ENCODE data around the gene COL1A1. TPM values are rescaled to one million over a fixed set of nuclear protein-coding genes. Genes with fewer than 3 reads are reported as not detected.

The COL1A1 gene
- total RNA-seq, 1 experiment from 2014 or later: 104 TPM

- no CpG with 5 or more reads among the region's 4 CpGs for WGBS (ENCODE audit: extremely low coverage, insufficient read length, low lambda C conversion rate)
- no peak overlapping the region for H3K4ac ChIP-seq (ENCODE audit: low read depth, low read length)
- H2BK120ac ChIP-seq (ENCODE audit: low read depth, low read length, poor library complexity, severe bottlenecking): no peak overlapping the region
- no peak overlapping the region for H4K8ac ChIP-seq (replicated peaks; ENCODE audit: insufficient read length, low read depth, low read length)
- H3K56ac ChIP-seq (ENCODE audit: insufficient read length, low read depth, low read length): no peak overlapping the region
- H3K27ac ChIP-seq (ENCODE audit: insufficient read length, low read depth, low read length): no peak overlapping the region
- H3K79me1 ChIP-seq (ENCODE audit: insufficient read depth, low read depth, low read length, poor library complexity, severe bottlenecking): no peaks in the 10 kb centered on the region
- H3K79me2 ChIP-seq (ENCODE audit: insufficient read depth, low read length): no peaks in the 10 kb centered on the region
- H3T11ph ChIP-seq (ENCODE audit: low read length): no peak overlapping the region
- Mint-ChIP-seq H3K27me3 (ENCODE audit: low read depth) (no peaks in the 10 kb centered on the region), H3K4me1 (peaks cover 22 to 29% of the 10 kb centered on the region in 2 experiments), H3K9me3 (no peaks in the 10 kb centered on the region), H3K36me3 (ENCODE audit: insufficient read depth in 1 of 3, low read depth in 3 of 3) (peaks cover 5 to 64% (median 61%) of the 10 kb centered on the region in 3 experiments; a peak in 6 of 7 replicates), H3K27ac (no peak overlapping the region; a peak in 1 of 7 replicates), H3K4me3 (no peak overlapping the region)
- no peaks in the 10 kb centered on the region for H3K9me3 ChIP-seq (ENCODE audit: control insufficient read depth, low read depth, low read length)
- no peak overlapping the region for H2BK20ac ChIP-seq (ENCODE audit: low read depth, low read length, poor library complexity, severe bottlenecking)
- H3K18ac ChIP-seq (ENCODE audit: insufficient read length, low read depth, low read length): no peak overlapping the region
- no peaks in the 10 kb centered on the region for H3K27me3 ChIP-seq (ENCODE audit: insufficient read depth, low read length)
- no peak overlapping the region for H3K14ac ChIP-seq (ENCODE audit: insufficient read depth, low read length)
- H3K4me2 ChIP-seq (ENCODE audit: insufficient read depth, insufficient read length, low read length): no peak overlapping the region
- H4K20me1 ChIP-seq (ENCODE audit: control insufficient read depth, insufficient read depth, insufficient read length): no peaks in the 10 kb centered on the region
- no peaks in the 10 kb centered on the region for H3K23me2 ChIP-seq (ENCODE audit: insufficient read length, low read depth, low read length, poor library complexity, severe bottlenecking)
- no peak overlapping the region for H4K91ac ChIP-seq (ENCODE audit: insufficient read length, low read depth, low read length)
- H2BK5ac ChIP-seq (ENCODE audit: insufficient read length, low read length): no peak overlapping the region
- H3K4me1 ChIP-seq (ENCODE audit: insufficient read depth, low read length): no peaks in the 10 kb centered on the region; the same call in 1 of the 2 replicates
- no peak for DNase-seq
- no peak overlapping the region for H3K9ac ChIP-seq (ENCODE audit: extremely low read depth, insufficient read length, low read length)
- no peak overlapping the region for H2AK5ac ChIP-seq (ENCODE audit: insufficient read length, low read length)
- no peak overlapping the region for H2AFZ ChIP-seq (ENCODE audit: low read length)
- no peak overlapping the region for H2BK12ac ChIP-seq (ENCODE audit: insufficient read length, low read depth, low read length)
- H3K23ac ChIP-seq (ENCODE audit: insufficient read length, low read depth, low read length): no peak overlapping the region
- H4K5ac ChIP-seq (ENCODE audit: insufficient read length, low read depth, low read length): no peak overlapping the region
- TF ChIP-seq, protein P1, sequence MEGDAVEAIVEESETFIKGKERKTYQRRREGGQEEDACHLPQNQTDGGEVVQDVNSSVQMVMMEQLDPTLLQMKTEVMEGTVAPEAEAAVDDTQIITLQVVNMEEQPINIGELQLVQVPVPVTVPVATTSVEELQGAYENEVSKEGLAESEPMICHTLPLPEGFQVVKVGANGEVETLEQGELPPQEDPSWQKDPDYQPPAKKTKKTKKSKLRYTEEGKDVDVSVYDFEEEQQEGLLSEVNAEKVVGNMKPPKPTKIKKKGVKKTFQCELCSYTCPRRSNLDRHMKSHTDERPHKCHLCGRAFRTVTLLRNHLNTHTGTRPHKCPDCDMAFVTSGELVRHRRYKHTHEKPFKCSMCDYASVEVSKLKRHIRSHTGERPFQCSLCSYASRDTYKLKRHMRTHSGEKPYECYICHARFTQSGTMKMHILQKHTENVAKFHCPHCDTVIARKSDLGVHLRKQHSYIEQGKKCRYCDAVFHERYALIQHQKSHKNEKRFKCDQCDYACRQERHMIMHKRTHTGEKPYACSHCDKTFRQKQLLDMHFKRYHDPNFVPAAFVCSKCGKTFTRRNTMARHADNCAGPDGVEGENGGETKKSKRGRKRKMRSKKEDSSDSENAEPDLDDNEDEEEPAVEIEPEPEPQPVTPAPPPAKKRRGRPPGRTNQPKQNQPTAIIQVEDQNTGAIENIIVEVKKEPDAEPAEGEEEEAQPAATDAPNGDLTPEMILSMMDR (conservative IDR thresholded peaks at IDR 0.05): no peak
- H2BK15ac ChIP-seq (ENCODE audit: low read depth, low read length): no peak overlapping the region
Measured at GRCh38 chr17:50187394-50187725, 14.1 kb downstream of the COL1A1 start.

All from H9 (cell line).